ENCODE data around the gene FAM81A. TPM values are rescaled to one million over a fixed set of nuclear protein-coding genes. Genes with fewer than 3 reads are reported as not detected.

The FAM81A gene
- total RNA-seq, 2 donors from 2014 or later: 6.4 to 18.8 TPM

- H3K9ac ChIP-seq (ENCODE audit: low read depth in 2 of 2, low read length in 2 of 2): no peak overlapping the region
- intact Hi-C loops (cut with DNase I): no loop called here
Observed at GRCh38 chr15:59558851-59559250, 120.9 kb downstream of the FAM81A start.

GRCh38 chr15:59561547-59561946 is 123.6 kb downstream of the FAM81A start:
- no peak for DNase-seq
- Histone ChIP-seq H3K27me3 (no peaks in the 10 kb centered on the region), H3K4me3 (no peak overlapping the region), H3K4me1 (no peaks in the 10 kb centered on the region), H3K9ac (ENCODE audit: low read depth in 2 of 2, low read length in 2 of 2) (no peak overlapping the region), H3K9me3 (no peaks in the 10 kb centered on the region), H3K27ac (peak overlapping the region; percentile 10), H3K36me3 (no peaks in the 10 kb centered on the region)
- no peak for TF ChIP-seq CTCF (IDR thresholded peaks at IDR 0.05)
- intact Hi-C loops (cut with DNase I): no loop called here

More at GRCh38 chr15:59558851-59559250, 120.9 kb downstream of the FAM81A start:
- H3K27ac ChIP-seq: no peak overlapping the region
- no peaks in the 10 kb centered on the region for H3K9me3 ChIP-seq
- no peaks in the 10 kb centered on the region for H3K4me1 ChIP-seq
- no peak overlapping the region for H3K4me3 ChIP-seq
- no peaks in the 10 kb centered on the region for H3K27me3 ChIP-seq
- no peak for DNase-seq
- no peak for TF ChIP-seq CTCF (IDR thresholded peaks at IDR 0.05)
- no peaks in the 10 kb centered on the region for H3K36me3 ChIP-seq

GRCh38 chr15:59562448-59563186 is 124.6 kb downstream of the FAM81A start:
- intact Hi-C loops (cut with DNase I): no loop called here
- Histone ChIP-seq H3K27ac (peak overlapping the region; percentile 29), H3K36me3 (no peaks in the 10 kb centered on the region), H3K9ac (ENCODE audit: low read depth in 2 of 2, low read length in 2 of 2) (no peak overlapping the region), H3K27me3 (no peaks in the 10 kb centered on the region), H3K9me3 (no peaks in the 10 kb centered on the region), H3K4me3 (no peak overlapping the region), H3K4me1 (no peaks in the 10 kb centered on the region)
- DNase-seq: no peak
- TF ChIP-seq CTCF (IDR thresholded peaks at IDR 0.05): no peak

GRCh38 chr15:59565299-59565698 is 127.3 kb downstream of the FAM81A start:
- H3K4me3 ChIP-seq: no peak overlapping the region
- H3K4me1 ChIP-seq: no peaks in the 10 kb centered on the region
- intact Hi-C loops (cut with DNase I): no loop called here
- no peak for DNase-seq
- no peak overlapping the region for H3K9ac ChIP-seq (ENCODE audit: low read depth in 2 of 2, low read length in 2 of 2)
- no peaks in the 10 kb centered on the region for H3K9me3 ChIP-seq
- H3K27me3 ChIP-seq: no peaks in the 10 kb centered on the region
- no peak for TF ChIP-seq CTCF (IDR thresholded peaks at IDR 0.05)
- no peak overlapping the region for H3K27ac ChIP-seq
- no peaks in the 10 kb centered on the region for H3K36me3 ChIP-seq

GRCh38 chr15:59567324-59567723 is 129.3 kb downstream of the FAM81A start:
- no peaks in the 10 kb centered on the region for H3K9me3 ChIP-seq
- intact Hi-C loops (cut with DNase I): no loop called here
- no peaks in the 10 kb centered on the region for H3K4me1 ChIP-seq
- TF ChIP-seq CTCF (IDR thresholded peaks at IDR 0.05): no peak
- H3K4me3 ChIP-seq: no peak overlapping the region
- no peak for DNase-seq
- peak overlapping the region; percentile 81 for H3K27ac ChIP-seq
- H3K27me3 ChIP-seq: no peaks in the 10 kb centered on the region
- no peak overlapping the region for H3K9ac ChIP-seq (ENCODE audit: low read depth in 2 of 2, low read length in 2 of 2)
- H3K36me3 ChIP-seq: no peaks in the 10 kb centered on the region

All from colonic mucosa (tissue), 4 donors.